A549 (cell line): ENCODE results near the gene PSMB10.

Experiments used
- ESRRA ChIP-seq: fragments of 150-350 bp; IDR thresholded peaks from 2 replicates; pipeline ENCODE4 v1.6.1; 2014; ENCODE audit warnings: mild to moderate bottlenecking, low read length, borderline replicate concordance
- MYC ChIP-seq: IDR thresholded peaks from 2 replicates; pipeline ENCODE4 v1.6.1; 2012; ENCODE audit warnings: mild to moderate bottlenecking, inconsistent platforms, low read length, improper control_type of control experiment, borderline replicate concordance
- POLR2A ChIP-seq: IDR thresholded peaks from 2 replicates; pipeline ENCODE4 v1.6.1; 2012; ENCODE audit warnings: mild to moderate bottlenecking, low read length
- TF ChIP-seq, protein P1 (sequence below): fragments of 250-450 bp; sonication (Bioruptor Pico); IDR thresholded peaks from 2 replicates; pipeline ENCODE4 v1.5.0; 2021; ENCODE audit warnings: mild to moderate bottlenecking, moderate library complexity, borderline replicate concordance

DNA sequence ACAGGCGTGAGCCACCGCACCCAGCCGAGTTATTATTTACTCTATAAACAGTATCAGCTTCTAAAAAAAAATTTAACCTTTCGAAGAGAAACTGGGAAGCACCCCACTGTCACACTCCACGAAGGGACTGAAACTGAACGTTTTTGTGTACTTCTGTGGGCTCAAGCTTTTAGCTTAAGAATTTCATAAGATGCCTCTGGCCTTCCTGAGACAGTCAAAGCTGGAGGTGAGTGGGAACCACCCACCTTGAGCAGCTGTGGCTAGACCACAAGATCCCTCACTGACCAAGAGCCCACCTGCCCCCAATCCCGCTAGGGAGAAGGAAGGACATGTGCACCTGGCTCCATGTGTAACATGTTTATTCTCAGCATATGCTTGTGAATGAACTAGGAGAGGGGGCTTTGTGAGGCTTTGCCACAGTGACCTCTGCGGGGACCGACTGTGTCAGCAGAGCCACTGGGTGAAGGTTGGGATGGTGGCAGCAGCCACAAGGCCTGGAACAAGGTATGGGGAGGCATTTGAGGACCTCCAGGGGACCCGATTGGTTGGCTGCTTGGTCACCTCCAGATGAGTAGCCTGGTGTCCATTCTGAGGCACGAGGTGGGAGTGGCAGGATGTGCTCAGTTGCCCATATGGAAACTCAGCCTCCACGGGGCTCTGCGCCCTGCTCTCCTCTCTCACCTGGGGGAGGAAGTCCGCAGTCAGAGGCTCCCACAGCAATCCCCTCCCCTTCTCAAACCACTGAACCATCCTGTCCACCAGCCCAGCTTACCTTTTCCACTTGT is 38.9 kb upstream of the PSMB10 start:
- TF ChIP-seq ESRRA = no peak
- no peak for TF ChIP-seq MYC
- TF ChIP-seq, protein P1, sequence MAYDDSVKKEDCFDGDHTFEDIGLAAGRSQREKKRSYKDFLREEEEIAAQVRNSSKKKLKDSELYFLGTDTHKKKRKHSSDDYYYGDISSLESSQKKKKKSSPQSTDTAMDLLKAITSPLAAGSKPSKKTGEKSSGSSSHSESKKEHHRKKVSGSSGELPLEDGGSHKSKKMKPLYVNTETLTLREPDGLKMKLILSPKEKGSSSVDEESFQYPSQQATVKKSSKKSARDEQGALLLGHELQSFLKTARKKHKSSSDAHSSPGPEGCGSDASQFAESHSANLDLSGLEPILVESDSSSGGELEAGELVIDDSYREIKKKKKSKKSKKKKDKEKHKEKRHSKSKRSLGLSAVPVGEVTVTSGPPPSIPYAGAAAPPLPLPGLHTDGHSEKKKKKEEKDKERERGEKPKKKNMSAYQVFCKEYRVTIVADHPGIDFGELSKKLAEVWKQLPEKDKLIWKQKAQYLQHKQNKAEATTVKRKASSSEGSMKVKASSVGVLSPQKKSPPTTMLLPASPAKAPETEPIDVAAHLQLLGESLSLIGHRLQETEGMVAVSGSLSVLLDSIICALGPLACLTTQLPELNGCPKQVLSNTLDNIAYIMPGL (CRISPR knock-in tag) = no peak
- no peak for TF ChIP-seq POLR2A
